H1 (cell line): ENCODE measurements around the gene GABRA4. TPM values are rescaled to one million over a fixed set of nuclear protein-coding genes. Genes with fewer than 3 reads are reported as not detected.

Experiments
- CTCF ChIA-PET: fragments of 300-600 bp; sonication (Branson Sonifier 250); formaldehyde crosslinking; loops from one replicate; lab custom pipeline; 2021; ENCODE audit not compliant: partially characterized antibody; lab: Charles Lee
- POLR2A ChIA-PET: fragments of 300-600 bp; sonication (Branson Sonifier 250); formaldehyde crosslinking; loops from one replicate; lab custom pipeline; 2021; ENCODE audit warnings: inconsistent platforms; ENCODE audit not compliant: partially characterized antibody; lab: Charles Lee
- DNase-seq, 2 experiments: peaks; one replicate each; pipeline versions ENCODE4 v3.0.0 to v3.0.0-alpha.2; 2010 to 2022; ENCODE audit warnings: low spot score in 2 of 2, low read depth in 1 of 2, mixed read lengths in 1 of 2
- FAIRE-seq: peaks from 2 replicates; lab custom pipeline; 2011; peaks lifted over from hg19 to GRCh38; lab: Jason Lieb, UNC
- H2AFZ ChIP-seq: 2 replicates; pipeline ENCODE4 v1.8.1; 2012; ENCODE audit warnings: low read length, inconsistent platforms
- H2AK5ac ChIP-seq: 2 replicates; pipeline ENCODE4 v1.6.1; 2013; ENCODE audit warnings: low read depth, low read length
- H2BK120ac ChIP-seq: replicated peaks from 2 replicates; pipeline ENCODE3; 2013; ENCODE audit warnings: low read depth, low read length, inconsistent platforms
- H2BK12ac ChIP-seq: 2 replicates; pipeline ENCODE4 v1.6.1; 2013; ENCODE audit warnings: low read depth, low read length
- H2BK15ac ChIP-seq: 2 replicates; pipeline ENCODE4 v1.6.1; 2013; ENCODE audit warnings: low read length
- H2BK20ac ChIP-seq: 2 replicates; pipeline ENCODE4 v1.6.1; 2013; ENCODE audit warnings: low read length
- H2BK5ac ChIP-seq: 2 replicates; pipeline ENCODE4 v1.6.1; 2013; ENCODE audit warnings: low read depth, low read length
- H3K14ac ChIP-seq: 2 replicates; pipeline ENCODE4 v1.6.1; 2013; ENCODE audit warnings: inconsistent platforms; ENCODE audit not compliant: insufficient read length
- H3K18ac ChIP-seq: 2 replicates; pipeline ENCODE4 v1.6.1; 2013; ENCODE audit warnings: low read length; ENCODE audit errors: extremely low read depth
- H3K23ac ChIP-seq: 2 replicates; pipeline ENCODE4 v1.6.1; 2013; ENCODE audit warnings: inconsistent platforms; ENCODE audit not compliant: insufficient read length
- H3K23me2 ChIP-seq: 2 replicates; pipeline ENCODE4 v1.6.1; 2013; ENCODE audit warnings: low read depth, low read length
- H3K27ac ChIP-seq: 2 replicates; pipeline ENCODE4 v1.6.1; 2011; ENCODE audit warnings: low read depth, low read length, inconsistent platforms
- H3K27me3 ChIP-seq, 4 experiments: replicated peaks in 1 of 4; 1 replicate in 1 of 4; 2 replicates in 3 of 4; pipeline versions ENCODE4 v1.6.1 to v1.8.1; 2011 to 2013; ENCODE audit warnings: low read length in 3 of 4, mild to moderate bottlenecking in 3 of 4, inconsistent platforms in 2 of 4, mixed read lengths in 2 of 4, moderate library complexity in 1 of 4; ENCODE audit not compliant: control insufficient read depth in 3 of 4, insufficient read depth in 3 of 4; ENCODE audit errors: extremely low read depth in 1 of 4
- H3K36me3 ChIP-seq, 4 experiments: 2 replicates each; pipeline versions ENCODE4 v1.6.1 to v1.8.1; 2011 to 2013; ENCODE audit warnings: mild to moderate bottlenecking in 4 of 4, low read length in 3 of 4, moderate library complexity in 2 of 4, control low read depth in 1 of 4, inconsistent platforms in 1 of 4; ENCODE audit not compliant: insufficient read depth in 4 of 4, control insufficient read depth in 2 of 4
- H3K4ac ChIP-seq: replicated peaks from 2 replicates; pipeline ENCODE3; 2013; ENCODE audit warnings: low read length, low read depth, mixed read lengths, inconsistent platforms; ENCODE audit not compliant: insufficient read length
- H3K4me1 ChIP-seq, 4 experiments: replicated peaks in 1 of 4; 1 replicate in 1 of 4; 2 replicates in 3 of 4; pipeline versions ENCODE4 v1.6.1 to v1.8.1; 2011 to 2013; ENCODE audit warnings: low read length in 3 of 4, inconsistent platforms in 2 of 4, mixed read lengths in 1 of 4; ENCODE audit not compliant: insufficient read depth in 4 of 4, control insufficient read depth in 3 of 4
- H3K4me2 ChIP-seq, 2 experiments: 2 replicates each; pipeline versions ENCODE4 v1.6.1 to v1.8.1; 2011 to 2013; ENCODE audit warnings: low read depth in 2 of 2, low read length in 2 of 2, control low read depth in 1 of 2, inconsistent platforms in 1 of 2, mild to moderate bottlenecking in 1 of 2; ENCODE audit not compliant: insufficient read depth in 1 of 2
- H3K4me3 ChIP-seq, 4 experiments: fragments of 200-600, 300-600 bp in 1 of 4; sonication (generic), shearing (Covaris generic), sonication (Bioruptor Twin) in 1 of 4; 2 replicates each; pipeline versions ENCODE4 v1.5.1 to v1.8.1; 2011 to 2016; ENCODE audit warnings: low read length in 4 of 4, low read depth in 3 of 4, control low read depth in 2 of 4, inconsistent platforms in 2 of 4, mild to moderate bottlenecking in 2 of 4, mixed read lengths in 1 of 4, moderate library complexity in 1 of 4; ENCODE audit not compliant: insufficient read depth in 2 of 4; ENCODE audit errors: extremely low read depth in 1 of 4
- H3K56ac ChIP-seq: replicated peaks from 2 replicates; pipeline ENCODE3; 2013; ENCODE audit warnings: low read depth, mild to moderate bottlenecking, mixed read lengths, low read length, inconsistent platforms; ENCODE audit not compliant: insufficient read length
- H3K79me1 ChIP-seq: 2 replicates; pipeline ENCODE4 v1.6.1; 2013; ENCODE audit warnings: low read depth, low read length, control low read depth
- H3K79me2 ChIP-seq, 2 experiments: 2 replicates each; pipeline versions ENCODE4 v1.6.1 to v1.8.1; 2012 to 2013; ENCODE audit warnings: low read length in 2 of 2, mild to moderate bottlenecking in 2 of 2, inconsistent platforms in 1 of 2; ENCODE audit not compliant: insufficient read depth in 2 of 2, control insufficient read depth in 1 of 2
- H3K9ac ChIP-seq, 4 experiments: replicated peaks in 1 of 4; 1 replicate in 1 of 4; 2 replicates in 3 of 4; pipeline versions ENCODE4 v1.6.1 to v1.8.1; 2011 to 2013; ENCODE audit warnings: low read depth in 3 of 4, low read length in 3 of 4, control low read depth in 2 of 4, mild to moderate bottlenecking in 2 of 4, moderate library complexity in 2 of 4, inconsistent platforms in 1 of 4; ENCODE audit errors: extremely low read depth in 1 of 4
- H3K9me3 ChIP-seq, 2 experiments: 2 replicates each; pipeline versions ENCODE4 v1.6.1 to v1.8.1; 2012 to 2013; ENCODE audit warnings: mild to moderate bottlenecking in 2 of 2, moderate library complexity in 2 of 2, control low read depth in 1 of 2, inconsistent platforms in 1 of 2, low read depth in 1 of 2, low read length in 1 of 2, mixed read lengths in 1 of 2; ENCODE audit not compliant: insufficient read depth in 2 of 2
- H4K20me1 ChIP-seq, 2 experiments: replicated peaks in 1 of 2; 2 replicates each; pipeline versions ENCODE3 to v1.8.1; 2011 to 2013; ENCODE audit warnings: inconsistent platforms in 2 of 2, low read length in 2 of 2, mild to moderate bottlenecking in 1 of 2; ENCODE audit not compliant: insufficient read depth in 2 of 2, control insufficient read depth in 1 of 2
- H4K5ac ChIP-seq: 2 replicates; pipeline ENCODE4 v1.6.1; 2013; ENCODE audit warnings: low read length, low read depth, mixed read lengths, inconsistent platforms; ENCODE audit not compliant: insufficient read length
- H4K8ac ChIP-seq: 2 replicates; pipeline ENCODE4 v1.8.0; 2013; ENCODE audit warnings: mild to moderate bottlenecking, moderate library complexity, low read length, inconsistent platforms; ENCODE audit not compliant: insufficient read depth; ENCODE audit errors: extremely low read depth
- H4K91ac ChIP-seq: replicated peaks from 2 replicates; pipeline ENCODE3; 2013; ENCODE audit warnings: low read length, mixed read lengths, inconsistent platforms; ENCODE audit not compliant: insufficient read length
- CBX8 ChIP-seq: fragments of 300-800, 300-1000 bp; sonication (generic); IDR thresholded peaks from 2 replicates; pipeline ENCODE4 v1.7.1; 2016; ENCODE audit warnings: low read depth, low read length, borderline replicate concordance
- CREB1 ChIP-seq: IDR thresholded peaks from 2 replicates; pipeline ENCODE4 v1.6.1; 2012; ENCODE audit warnings: inconsistent platforms
- KDM1A ChIP-seq: fragments of 200-600, 300-600 bp; sonication (generic); IDR thresholded peaks from 2 replicates; pipeline ENCODE4 v1.7.1; 2016; ENCODE audit warnings: mild to moderate bottlenecking, low read length, borderline replicate concordance
- WGBS, 2 experiments: shearing (Covaris generic) in 1 of 2; methylation state at CpG; one replicate each; pipeline versions ENCODE4 v1.1.6 to v1.1.7; 2013 to 2015; ENCODE audit warnings: low lambda C conversion rate in 2 of 2, mixed read lengths in 2 of 2, inconsistent platforms in 1 of 2, low coverage in 1 of 2, missing lambda C conversion rate in 1 of 2; ENCODE audit not compliant: insufficient replicate concordance in 2 of 2, insufficient coverage in 1 of 2, insufficient read length in 1 of 2; ENCODE audit errors: extremely low coverage in 1 of 2, missing lambda C conversion rate in 1 of 2; 5-methylcytosine and 5-hydroxymethylcytosine counted together
- polyA plus RNA-seq, 7 experiments: library from polyadenylated mRNA; depleted of rRNA in 3 of 7; stranded (reverse) in 5 of 7; unstranded in 2 of 7; fragments of >200 nt in 5 of 7; fragments of 200-250 nt in 2 of 7; gene quantifications; 1 replicate in 5 of 7; 2 replicates in 1 of 7; 4 replicates in 1 of 7; pipeline versions ENCODE4 v1.2.1 to v1.2.3, GENCODE V29; 2011 to 2013; ENCODE audit warnings: missing spikeins in 2 of 7, mixed read lengths in 2 of 7
- total RNA-seq: library from RNA; stranded (reverse); fragmentation: NEBNext Ultra II Directional; extraction: Animal tissue kit (Norgen Biotek cat#: 25700); gene quantifications from 2 replicates; pipeline ENCODE4 v1.2.1, GENCODE V29; 2021

Gene GABRA4
- total and polyA plus RNA-seq, 2 of the 8 experiments (the other 6 are each of a cell fraction or from before 2014, with no cell fraction given): 0.09 to 0.37 TPM

DNA sequence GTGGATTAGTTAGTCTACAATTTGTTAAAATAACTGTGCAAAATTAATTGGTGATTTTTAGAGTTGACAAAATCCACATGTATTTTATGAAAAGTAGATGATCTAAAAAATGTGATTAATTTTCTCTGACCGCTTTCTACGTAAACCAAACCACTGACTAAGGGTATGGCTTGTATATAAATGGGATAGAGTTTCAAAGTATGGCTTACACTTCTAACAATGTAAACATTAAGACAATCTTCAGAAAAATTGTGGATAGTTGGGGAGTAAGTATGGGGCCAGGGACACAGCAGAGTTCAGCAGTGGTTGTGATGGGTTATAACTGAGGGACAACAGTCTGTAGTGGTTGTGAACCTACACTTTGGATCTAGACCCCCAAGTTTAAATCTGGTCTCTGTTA lies 39.8 kb downstream of the GABRA4 start:
- H2AFZ ChIP-seq: no peak overlapping the region
- no peak overlapping the region for H2BK15ac ChIP-seq
- no peak overlapping the region for H4K91ac ChIP-seq
- H2BK12ac ChIP-seq: no peak overlapping the region
- DNase-seq: no peak
- H3K4me1 ChIP-seq: no peaks in the 10 kb centered on the region
- H3K27me3 ChIP-seq: no peaks in the 10 kb centered on the region
- no peak overlapping the region for H3K4me2 ChIP-seq
- no peak overlapping the region for H2BK20ac ChIP-seq
- H3K14ac ChIP-seq: no peak overlapping the region
- H3K4ac ChIP-seq: no peak overlapping the region
- no peak overlapping the region for H4K8ac ChIP-seq
- WGBS, 2 experiments: 85% methylated on average over 2 of the region's 2 CpGs; no CpG with 5 or more reads in 1 of the 2 experiments
- H2BK5ac ChIP-seq: no peak overlapping the region
- ChIA-PET CTCF (interaction anchor here (1.3 kb wide), 1 partner anchor 10 kb away, joined by 3 read pairs; no protein-coding TSS in a partner anchor), POLR2A (no interaction called here)
- no peak overlapping the region for H3K27ac ChIP-seq
- H3K79me2 ChIP-seq: no peaks in the 10 kb centered on the region
- no peaks in the 10 kb centered on the region for H4K20me1 ChIP-seq
- H3K79me1 ChIP-seq: no peaks in the 10 kb centered on the region
- H3K4me3 ChIP-seq: no peak overlapping the region
- H3K56ac ChIP-seq: no peak overlapping the region
- no peaks in the 10 kb centered on the region for H3K23me2 ChIP-seq
- H3K9ac ChIP-seq: no peak overlapping the region
- no peak for TF ChIP-seq KDM1A
- no peak for TF ChIP-seq CREB1
- TF ChIP-seq CBX8: no peak
- no peak overlapping the region for H3K18ac ChIP-seq
- no peaks in the 10 kb centered on the region for H3K9me3 ChIP-seq
- H3K36me3 ChIP-seq: no peaks in the 10 kb centered on the region
- FAIRE-seq: no peak
- H2AK5ac ChIP-seq: no peak overlapping the region
- H3K23ac ChIP-seq: no peak overlapping the region
- H4K5ac ChIP-seq: no peak overlapping the region
- H2BK120ac ChIP-seq: no peak overlapping the region
